NCI-H82 treated with DMSO at 0.1 percent for 48 hours (cell line): ENCODE results near the gene DNASE1L2.

Experiments used
- DNase-seq: peaks from one replicate; lab custom pipeline; 2025; ENCODE audit not compliant: unreplicated experiment; lab: John Stamatoyannopoulos, UW

Gene DNASE1L2

GRCh38 chr16:2284001-2284770, 47.9 kb downstream of the DNASE1L2 start:
- no peak for DNase-seq

- no peak for DNase-seq
These were observed 48.7 kb downstream of the DNASE1L2 start for GRCh38 chr16:2284797-2285576.

GRCh38 chr16:2285731-2286191, 49.5 kb downstream of the DNASE1L2 start:
- no peak for DNase-seq

- no peak for DNase-seq
These were observed 50.3 kb downstream of the DNASE1L2 start for GRCh38 chr16:2286550-2286949.

GRCh38 chr16:2287916-2288547, 51.8 kb downstream of the DNASE1L2 start:
- DNase-seq, result no peak
